Breast epithelium (tissue), 3 donors: ENCODE measurements around the gene PTPRA.

Experiments
- POLR2A ChIP-seq: fragments of 450-650 bp; IDR thresholded peaks from one replicate; pipeline ENCODE4 v1.6.1; 2016; ENCODE audit warnings: antibody characterized with exemption, mild to moderate bottlenecking, moderate library complexity
- POLR2AphosphoS5 ChIP-seq, 3 donors: sonication (generic); formaldehyde crosslinking; IDR thresholded peaks; one replicate each; pipeline ENCODE4 v1.6.1; 2017; ENCODE audit warnings: antibody characterized with exemption in 3 of 3
- TF ChIP-seq, protein P1 (sequence below), 3 donors: fragments of 450-650 bp; IDR thresholded peaks; one replicate each; pipeline ENCODE4 v1.5.1; 2016 to 2017; ENCODE audit warnings: antibody characterized with exemption in 3 of 3, mild to moderate bottlenecking in 3 of 3, moderate library complexity in 3 of 3

DNA sequence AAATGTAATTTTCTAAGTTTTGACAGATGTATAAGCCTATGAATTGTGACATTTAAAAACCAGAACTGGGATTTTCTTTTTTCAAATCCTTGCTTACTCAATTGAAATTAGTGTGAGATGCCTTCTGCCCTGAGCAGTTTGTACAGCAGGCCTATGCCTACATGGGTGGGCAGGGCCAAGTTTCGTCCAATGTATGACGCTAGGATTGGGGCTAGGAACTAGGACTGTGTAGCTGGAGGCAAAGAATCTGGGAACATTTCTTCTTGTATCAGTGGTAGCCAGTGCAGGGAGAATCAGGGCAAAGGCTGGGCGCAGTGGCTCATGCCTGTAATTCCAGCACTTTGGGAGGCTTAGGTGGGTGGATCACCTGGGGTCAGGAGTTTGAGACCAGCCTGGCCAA is 3.9 kb upstream of the PTPRA start:
- TF ChIP-seq, protein P1, sequence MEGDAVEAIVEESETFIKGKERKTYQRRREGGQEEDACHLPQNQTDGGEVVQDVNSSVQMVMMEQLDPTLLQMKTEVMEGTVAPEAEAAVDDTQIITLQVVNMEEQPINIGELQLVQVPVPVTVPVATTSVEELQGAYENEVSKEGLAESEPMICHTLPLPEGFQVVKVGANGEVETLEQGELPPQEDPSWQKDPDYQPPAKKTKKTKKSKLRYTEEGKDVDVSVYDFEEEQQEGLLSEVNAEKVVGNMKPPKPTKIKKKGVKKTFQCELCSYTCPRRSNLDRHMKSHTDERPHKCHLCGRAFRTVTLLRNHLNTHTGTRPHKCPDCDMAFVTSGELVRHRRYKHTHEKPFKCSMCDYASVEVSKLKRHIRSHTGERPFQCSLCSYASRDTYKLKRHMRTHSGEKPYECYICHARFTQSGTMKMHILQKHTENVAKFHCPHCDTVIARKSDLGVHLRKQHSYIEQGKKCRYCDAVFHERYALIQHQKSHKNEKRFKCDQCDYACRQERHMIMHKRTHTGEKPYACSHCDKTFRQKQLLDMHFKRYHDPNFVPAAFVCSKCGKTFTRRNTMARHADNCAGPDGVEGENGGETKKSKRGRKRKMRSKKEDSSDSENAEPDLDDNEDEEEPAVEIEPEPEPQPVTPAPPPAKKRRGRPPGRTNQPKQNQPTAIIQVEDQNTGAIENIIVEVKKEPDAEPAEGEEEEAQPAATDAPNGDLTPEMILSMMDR (IDR thresholded peaks at IDR 0.05), result no peak
- TF ChIP-seq POLR2AphosphoS5 (IDR thresholded peaks at IDR 0.05) (no peak), POLR2A (no peak)
